Peyer's patch (tissue), 4 donors: ENCODE measurements around the gene ATAD3C. TPM values are rescaled to one million over a fixed set of nuclear protein-coding genes. Genes with fewer than 3 reads are reported as not detected.
A peak's percentile ranks its signal among the peaks of the same experiment; 100 is the strongest.
"Not testable (repeated sequence)": the region's sequence is repeated elsewhere in the genome, so short reads cannot be mapped to it uniquely, and the experiment has no call there.

Experiments
- DNase-seq, 3 donors: peaks; one replicate each; pipeline ENCODE4 v3.0.0-alpha.2; 2017 to 2019
- H3K27ac ChIP-seq, 4 donors: fragments of 200-600 bp; sonication (generic); one replicate each; pipeline ENCODE4 v1.5.1; 2016 to 2019
- H3K27me3 ChIP-seq, 2 donors: fragments of 200-600 bp; sonication (generic); one replicate each; pipeline ENCODE4 v1.5.1; 2019
- H3K36me3 ChIP-seq, 3 donors: fragments of 200-600 bp; sonication (generic); one replicate each; pipeline ENCODE4 v1.5.1; 2016 to 2019
- H3K4me1 ChIP-seq, 4 donors: fragments of 200-600 bp; sonication (generic); one replicate each; pipeline ENCODE4 v1.5.1; 2016 to 2019
- H3K4me3 ChIP-seq, 4 donors: fragments of 200-600 bp; sonication (generic); 1 replicate in 3 of 4; 2 replicates in 1 of 4; pipeline ENCODE4 v1.5.1; 2016 to 2019; ENCODE audit warnings: mild to moderate bottlenecking in 1 of 4
- H3K9me3 ChIP-seq, 4 donors: fragments of 200-600 bp; sonication (generic); one replicate each; pipeline ENCODE4 v1.5.1; 2016 to 2019; ENCODE audit warnings: mild to moderate bottlenecking in 1 of 4
- POLR2A ChIP-seq, 2 donors: fragments of 450-650 bp; IDR thresholded peaks; one replicate each; pipeline ENCODE4 v1.5.1; 2017; ENCODE audit warnings: antibody characterized with exemption in 2 of 2, mild to moderate bottlenecking in 2 of 2, moderate library complexity in 2 of 2
- total RNA-seq, 4 donors: library from RNA; depleted of rRNA; stranded (reverse); fragments of >200 nt; gene quantifications; one replicate each; pipeline ENCODE4 v1.1.0, GENCODE V29; 2016
- TF ChIP-seq, protein P1 (sequence below), 6 experiments: fragments of 450-650 bp in 4 of 6; fragments of 200-600 bp in 2 of 6; sonication (generic) in 1 of 6; IDR thresholded peaks; one replicate each; pipeline ENCODE4 v1.5.1; 2017 to 2019; ENCODE audit warnings: antibody characterized with exemption in 6 of 6, mild to moderate bottlenecking in 3 of 6, moderate library complexity in 1 of 6

ATAD3C gene
- total RNA-seq, 4 donors from 2014 or later, result 0.27 TPM; not detected in 3

DNA sequence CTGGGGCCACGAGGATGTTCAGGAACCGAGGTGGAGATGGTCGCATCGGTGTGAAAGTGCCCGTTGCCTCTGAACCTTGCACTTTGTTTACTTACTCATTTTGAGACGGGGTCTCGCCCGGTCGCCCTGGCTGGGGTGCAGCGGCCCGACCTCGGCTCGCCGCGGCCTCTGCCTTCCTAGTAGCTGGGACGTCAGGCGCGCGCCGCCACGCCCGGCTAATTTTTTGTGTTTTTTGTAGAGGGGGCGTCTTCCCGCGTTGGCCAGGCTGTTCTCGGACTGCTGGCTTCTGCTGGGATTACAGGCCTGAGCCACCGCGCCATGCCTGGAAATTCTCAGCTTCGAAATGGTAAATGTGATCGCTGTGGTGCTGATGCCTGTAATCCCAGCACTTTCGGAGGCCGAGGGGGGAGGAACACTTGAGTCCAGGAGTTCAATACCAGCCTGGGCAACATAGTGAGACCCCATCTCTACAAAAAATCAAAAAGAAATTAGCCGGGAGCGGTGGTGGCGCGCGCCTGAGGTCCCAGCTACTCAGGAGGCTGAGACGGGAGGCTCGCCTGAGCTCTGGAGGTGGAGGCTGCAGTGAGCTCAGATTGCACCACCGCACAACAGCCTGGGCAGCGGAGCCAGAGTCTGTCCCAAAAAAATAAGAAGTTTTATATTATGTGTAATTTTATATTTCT, 41.7 kb upstream of the ATAD3C start:
- no peak for TF ChIP-seq POLR2A (IDR thresholded peaks at IDR 0.05)
- TF ChIP-seq, protein P1, sequence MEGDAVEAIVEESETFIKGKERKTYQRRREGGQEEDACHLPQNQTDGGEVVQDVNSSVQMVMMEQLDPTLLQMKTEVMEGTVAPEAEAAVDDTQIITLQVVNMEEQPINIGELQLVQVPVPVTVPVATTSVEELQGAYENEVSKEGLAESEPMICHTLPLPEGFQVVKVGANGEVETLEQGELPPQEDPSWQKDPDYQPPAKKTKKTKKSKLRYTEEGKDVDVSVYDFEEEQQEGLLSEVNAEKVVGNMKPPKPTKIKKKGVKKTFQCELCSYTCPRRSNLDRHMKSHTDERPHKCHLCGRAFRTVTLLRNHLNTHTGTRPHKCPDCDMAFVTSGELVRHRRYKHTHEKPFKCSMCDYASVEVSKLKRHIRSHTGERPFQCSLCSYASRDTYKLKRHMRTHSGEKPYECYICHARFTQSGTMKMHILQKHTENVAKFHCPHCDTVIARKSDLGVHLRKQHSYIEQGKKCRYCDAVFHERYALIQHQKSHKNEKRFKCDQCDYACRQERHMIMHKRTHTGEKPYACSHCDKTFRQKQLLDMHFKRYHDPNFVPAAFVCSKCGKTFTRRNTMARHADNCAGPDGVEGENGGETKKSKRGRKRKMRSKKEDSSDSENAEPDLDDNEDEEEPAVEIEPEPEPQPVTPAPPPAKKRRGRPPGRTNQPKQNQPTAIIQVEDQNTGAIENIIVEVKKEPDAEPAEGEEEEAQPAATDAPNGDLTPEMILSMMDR (IDR thresholded peaks at IDR 0.05), result peak in 3 of 6 experiments; percentile 22 to 32 (median 30)
- Histone ChIP-seq H3K4me1 (peaks cover 0 to 27% (median 12%) of the 10 kb centered on the region in 4 donors), H3K27ac (peak overlapping the region; percentile 88 to 95 (median 91)), H3K27me3 (no peaks in the 10 kb centered on the region), H3K4me3 (peak overlapping the region; percentile 74 to 100 (median 88)), H3K36me3 (peaks cover 0 to 28% (median 0%) of the 10 kb centered on the region in 3 donors), H3K9me3 (no peaks in the 10 kb centered on the region)
- DNase-seq, result peak in 2 of 3 donors; percentile 28 to 55

DNA sequence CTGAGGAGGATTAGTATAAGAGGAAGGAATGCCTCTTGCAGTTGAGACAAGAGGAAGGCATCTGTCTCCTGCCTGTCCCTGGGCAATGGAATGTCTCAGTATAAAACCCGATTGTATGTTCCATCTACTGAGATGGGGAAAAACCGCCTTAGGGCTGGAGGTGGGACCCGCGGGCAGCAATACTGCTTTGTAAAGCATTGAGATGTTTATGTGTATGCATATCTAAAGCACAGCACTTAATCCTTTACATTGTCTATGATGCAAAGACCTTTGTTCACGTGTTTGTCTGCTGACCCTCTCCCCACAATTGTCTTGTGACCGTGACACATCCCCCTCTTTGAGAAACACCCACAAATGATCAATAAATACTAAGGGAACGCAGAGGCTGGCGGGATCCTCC, 39.3 kb upstream of the ATAD3C start:
- not testable (repeated sequence) for H3K36me3 ChIP-seq, H3K27me3 ChIP-seq, DNase-seq

DNA sequence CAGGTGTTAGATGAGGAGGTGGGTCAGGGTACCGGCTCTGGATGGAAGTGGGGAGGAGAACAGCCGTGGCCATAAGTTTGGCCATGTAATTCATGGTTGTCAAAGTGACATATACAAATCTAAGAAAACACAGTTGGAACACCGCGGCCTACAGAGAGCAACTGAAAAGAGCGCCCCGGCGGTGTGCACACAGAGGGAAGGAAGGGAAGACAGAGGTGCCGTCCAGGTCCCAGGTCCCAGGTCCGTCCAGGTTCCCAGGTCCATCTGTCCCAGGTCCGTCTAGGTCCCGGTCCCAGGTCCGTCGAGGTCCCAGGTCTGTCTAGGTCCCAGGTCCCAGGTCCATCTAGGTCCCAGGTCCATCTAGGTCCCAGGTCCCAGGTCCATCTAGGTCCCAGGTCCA, 37.9 kb upstream of the ATAD3C start:
- Histone ChIP-seq H3K36me3 (no peaks in the 10 kb centered on the region), H3K27me3 (no peaks in the 10 kb centered on the region), H3K9me3 (no peaks in the 10 kb centered on the region), H3K4me3 (no peak overlapping the region), H3K4me1 (peaks cover 0 to 13% (median 4%) of the 10 kb centered on the region in 4 donors), H3K27ac (no peak overlapping the region)
- DNase-seq, result no peak
- TF ChIP-seq, protein P1 (IDR thresholded peaks at IDR 0.05), result no peak
- TF ChIP-seq POLR2A (IDR thresholded peaks at IDR 0.05), result no peak

More for the DNA sequence above, 39.3 kb upstream of the ATAD3C start:
- H3K27ac ChIP-seq, H3K4me3 ChIP-seq, H3K9me3 ChIP-seq: not testable (repeated sequence)
- peaks cover 0 to 26% (median 12%) of the 10 kb centered on the region in 4 donors for H3K4me1 ChIP-seq

DNA sequence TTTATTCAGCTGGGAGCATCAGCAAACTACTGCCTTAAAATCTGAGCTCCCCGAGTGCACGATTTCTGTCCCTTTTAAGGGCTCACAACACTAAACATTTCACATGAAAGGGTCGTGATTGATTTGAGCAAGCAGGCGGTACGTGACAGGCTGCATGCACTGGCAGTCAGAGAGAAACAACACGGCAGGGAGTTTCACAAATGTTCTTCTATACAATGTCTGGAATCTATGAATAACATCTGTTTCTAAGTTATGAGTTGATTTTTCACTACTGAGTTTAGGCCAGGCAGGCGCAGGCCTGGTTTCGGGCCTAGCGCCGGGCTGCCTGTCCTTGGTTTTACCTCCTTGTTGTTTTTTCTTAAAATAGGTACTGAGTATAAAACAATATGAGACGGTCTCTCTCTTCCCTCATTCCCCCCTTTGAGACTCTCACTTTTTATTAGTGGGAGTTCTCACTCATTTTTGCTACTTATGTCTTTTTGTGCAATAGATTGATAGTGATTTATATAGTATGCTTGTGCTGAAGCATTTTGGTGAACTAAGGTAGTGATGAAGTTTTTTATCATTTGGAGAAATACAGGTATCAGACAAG, 37.1 kb upstream of the ATAD3C start:
- not testable (repeated sequence) for H3K36me3 ChIP-seq, H3K27me3 ChIP-seq, DNase-seq, H3K27ac ChIP-seq, H3K4me3 ChIP-seq, H3K9me3 ChIP-seq
- peaks cover 0 to 13% (median 4%) of the 10 kb centered on the region in 4 donors for H3K4me1 ChIP-seq

DNA sequence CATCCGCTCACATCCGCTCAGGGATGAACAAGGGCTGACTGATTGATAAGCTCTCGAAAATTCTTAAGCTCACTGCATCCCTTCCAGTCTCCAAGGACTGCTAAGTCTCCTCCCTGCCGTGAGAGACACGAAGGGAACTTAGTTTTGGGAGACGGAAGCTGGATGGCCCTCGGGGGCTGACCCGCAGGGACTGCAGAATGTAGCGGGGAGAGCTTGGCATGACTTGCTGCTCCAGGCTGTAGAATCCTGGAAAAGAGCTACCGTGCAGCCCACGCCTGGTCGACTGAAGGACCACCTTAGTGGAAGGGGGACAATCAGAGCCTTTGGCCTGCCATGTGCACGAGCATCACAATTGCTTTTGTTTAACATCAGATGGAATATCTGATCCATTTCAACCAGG, 33.7 kb upstream of the ATAD3C start:
- TF ChIP-seq, protein P1 (IDR thresholded peaks at IDR 0.05), result no peak
- no peak for TF ChIP-seq POLR2A (IDR thresholded peaks at IDR 0.05)
- peaks cover 0 to 13% (median 4%) of the 10 kb centered on the region in 4 donors for H3K4me1 ChIP-seq

DNA sequence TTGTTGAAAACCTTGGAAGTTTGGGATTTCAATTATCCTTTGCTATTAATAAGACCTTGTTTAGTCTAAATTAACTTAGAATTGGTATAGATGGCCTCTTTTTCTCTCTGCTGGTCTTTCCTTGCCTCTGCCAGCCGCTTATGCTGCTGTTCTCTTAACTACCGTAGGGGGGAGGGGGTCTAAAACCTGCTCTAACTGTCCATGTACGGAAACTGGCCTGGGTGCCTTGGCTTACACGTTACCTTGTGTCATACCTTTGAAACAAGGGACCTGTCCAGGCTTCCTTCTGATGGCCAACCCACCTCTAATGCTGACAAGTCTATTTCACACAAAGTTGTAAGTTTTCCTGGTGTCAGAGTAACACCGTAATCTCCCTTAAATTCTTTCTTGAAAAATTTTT, 32.1 kb upstream of the ATAD3C start:
- not testable (repeated sequence) for H3K27me3 ChIP-seq, DNase-seq, H3K4me3 ChIP-seq, H3K9me3 ChIP-seq, H3K36me3 ChIP-seq, H3K27ac ChIP-seq
- peaks cover 0 to 16% (median 4%) of the 10 kb centered on the region in 4 donors for H3K4me1 ChIP-seq

More for the DNA sequence above, 33.7 kb upstream of the ATAD3C start:
- no peak overlapping the region for H3K27ac ChIP-seq
- no peaks in the 10 kb centered on the region for H3K27me3 ChIP-seq
- DNase-seq, result no peak
- no peaks in the 10 kb centered on the region for H3K9me3 ChIP-seq
- H3K36me3 ChIP-seq, result no peaks in the 10 kb centered on the region
- H3K4me3 ChIP-seq, result no peak overlapping the region

DNA sequence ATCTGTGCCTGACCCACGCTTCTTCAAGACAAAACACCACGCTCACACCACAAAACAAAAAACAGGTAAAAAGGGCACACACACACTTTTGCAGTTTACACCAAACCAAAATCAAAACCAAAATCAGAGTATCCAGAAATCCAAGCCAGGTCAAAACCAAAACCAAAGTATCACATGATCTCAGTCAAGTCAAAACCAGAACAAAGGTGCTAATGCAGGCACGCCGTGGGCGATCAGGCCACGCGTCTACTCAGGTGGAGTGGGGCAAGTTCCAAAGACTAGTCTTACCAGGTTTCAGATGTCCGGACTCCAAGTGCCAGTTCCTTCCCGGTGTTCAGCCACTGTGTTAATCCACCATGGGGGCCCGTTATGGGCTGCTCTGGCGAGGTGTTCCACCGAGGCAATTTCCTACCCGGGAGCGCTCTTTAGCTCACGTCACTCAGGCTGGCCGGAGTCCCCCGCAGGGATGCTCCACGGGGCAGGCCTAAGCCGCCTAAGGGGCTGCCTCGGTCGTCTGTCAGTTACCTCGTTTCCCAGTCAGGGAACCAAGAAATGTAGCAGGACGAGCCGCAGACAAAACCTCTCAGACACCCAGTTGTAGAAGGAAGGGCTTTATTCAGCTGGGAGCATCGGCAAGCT, 31.5 kb upstream of the ATAD3C start:
- DNase-seq, H3K27ac ChIP-seq, H3K4me3 ChIP-seq, H3K9me3 ChIP-seq, H3K36me3 ChIP-seq, H3K27me3 ChIP-seq: not testable (repeated sequence)
- peaks cover 0 to 16% (median 4%) of the 10 kb centered on the region in 4 donors for H3K4me1 ChIP-seq
